CD14-positive monocyte (primary cell): ENCODE results near the gene MYL11. TPM values are rescaled to one million over a fixed set of nuclear protein-coding genes. Genes with fewer than 3 reads are reported as not detected.

ENCODE experiments used
- DNase-seq, 3 donors: peaks; one replicate each; pipeline ENCODE4 v3.0.0-alpha.2; 2011 to 2022
- H2AFZ ChIP-seq: 2 replicates; pipeline ENCODE4 v1.6.0; 2012; ENCODE audit warnings: mild to moderate bottlenecking, low read depth, low read length, inconsistent platforms; ENCODE audit not compliant: insufficient read depth, poor library complexity, severe bottlenecking
- H3K27ac ChIP-seq, 2 donors: 1 replicate in 1 of 2; 2 replicates in 1 of 2; pipeline ENCODE4 v1.5.1; 2012 to 2013; ENCODE audit warnings: low read length in 2 of 2, control low read depth in 1 of 2, inconsistent platforms in 1 of 2, low read depth in 1 of 2, mild to moderate bottlenecking in 1 of 2
- H3K27me3 ChIP-seq, 2 donors: one replicate each; pipeline versions ENCODE4 v1.6.0 to v1.6.1; 2011 to 2013; ENCODE audit warnings: low read length in 2 of 2; ENCODE audit not compliant: control insufficient read depth in 2 of 2, insufficient read depth in 2 of 2
- H3K36me3 ChIP-seq, 2 donors: replicated peaks in 1 of 2; 1 replicate in 1 of 2; 2 replicates in 1 of 2; pipeline versions ENCODE4 v1.5.1 to v1.6.1; 2012 to 2013; ENCODE audit warnings: low read length in 2 of 2, control low read depth in 1 of 2, inconsistent platforms in 1 of 2, mild to moderate bottlenecking in 1 of 2; ENCODE audit not compliant: insufficient read depth in 2 of 2, control insufficient read depth in 1 of 2
- H3K4me1 ChIP-seq, 2 donors: 1 replicate in 1 of 2; 2 replicates in 1 of 2; pipeline versions ENCODE4 v1.5.1 to v1.6.1; 2012 to 2013; ENCODE audit warnings: low read length in 2 of 2, control low read depth in 1 of 2, inconsistent platforms in 1 of 2, mild to moderate bottlenecking in 1 of 2, moderate library complexity in 1 of 2; ENCODE audit not compliant: insufficient read depth in 2 of 2, control insufficient read depth in 1 of 2
- H3K4me2 ChIP-seq: replicated peaks from 2 replicates; pipeline ENCODE3; 2012; ENCODE audit warnings: low read length, moderate library complexity, mild to moderate bottlenecking; ENCODE audit not compliant: poor library complexity, severe bottlenecking; ENCODE audit errors: extremely low read depth
- H3K4me3 ChIP-seq, 3 experiments: fragments of 200-600 bp in 1 of 3; sonication (generic) in 1 of 3; replicated peaks in 1 of 3; 1 replicate in 2 of 3; 2 replicates in 1 of 3; pipeline ENCODE4 v1.5.1; 2011 to 2013; ENCODE audit warnings: low read length in 3 of 3, mild to moderate bottlenecking in 3 of 3, control low read depth in 2 of 3, low read depth in 2 of 3, inconsistent platforms in 1 of 3, moderate library complexity in 1 of 3
- H3K79me2 ChIP-seq: 2 replicates; pipeline ENCODE4 v1.6.0; 2012; ENCODE audit warnings: mild to moderate bottlenecking, control low read depth, inconsistent platforms, low read length, moderate library complexity; ENCODE audit not compliant: insufficient read depth
- H3K9ac ChIP-seq: 2 replicates; pipeline ENCODE4 v1.6.0; 2017; ENCODE audit warnings: low read length, mild to moderate bottlenecking; ENCODE audit not compliant: insufficient read depth, poor library complexity, severe bottlenecking
- H3K9me3 ChIP-seq, 2 donors: replicated peaks in 1 of 2; 1 replicate in 1 of 2; 2 replicates in 1 of 2; pipeline versions ENCODE4 v1.5.1 to v1.6.1; 2012 to 2013; ENCODE audit warnings: low read length in 2 of 2, control low read depth in 1 of 2; ENCODE audit not compliant: control insufficient read depth in 1 of 2, insufficient read depth in 1 of 2
- H4K20me1 ChIP-seq: 2 replicates; pipeline ENCODE4 v1.6.0; 2012; ENCODE audit warnings: mild to moderate bottlenecking, low read length, control low read depth, moderate library complexity; ENCODE audit not compliant: insufficient read depth
- H3K27ac Mint-ChIP-seq, 7 donors: one replicate each; pipeline ENCODE4 v1.8.0; 2020; ENCODE audit warnings: mild to moderate bottlenecking in 7 of 7, mixed read lengths in 7 of 7, moderate library complexity in 6 of 7, inconsistent platforms in 2 of 7
- H3K27me3 Mint-ChIP-seq, 3 donors: one replicate each; pipeline ENCODE4 v1.8.0; 2021 to 2022; ENCODE audit warnings: low read depth in 3 of 3, mild to moderate bottlenecking in 3 of 3, mixed read lengths in 3 of 3, moderate library complexity in 3 of 3, inconsistent platforms in 1 of 3
- H3K36me3 Mint-ChIP-seq, 2 donors: one replicate each; pipeline ENCODE4 v1.8.0; 2020; ENCODE audit warnings: mixed read lengths in 2 of 2, inconsistent platforms in 1 of 2, mild to moderate bottlenecking in 1 of 2
- H3K4me1 Mint-ChIP-seq: one replicate; pipeline ENCODE4 v1.8.0; 2020; ENCODE audit warnings: mild to moderate bottlenecking, mixed read lengths
- H3K4me3 Mint-ChIP-seq, 2 donors: one replicate each; pipeline ENCODE4 v1.8.0; 2020; ENCODE audit warnings: mild to moderate bottlenecking in 2 of 2, mixed read lengths in 2 of 2, moderate library complexity in 1 of 2
- H3K9me3 Mint-ChIP-seq, 7 donors: one replicate each; pipeline ENCODE4 v1.8.0; 2020 to 2022; ENCODE audit warnings: mixed read lengths in 7 of 7, mild to moderate bottlenecking in 6 of 7, moderate library complexity in 6 of 7, inconsistent platforms in 2 of 7
- CTCF ChIP-seq: fragments of 200-600 bp; IDR thresholded peaks from one replicate; pipeline ENCODE4 v1.8.0; 2022; ENCODE audit warnings: antibody characterized with exemption, mild to moderate bottlenecking
- WGBS: methylation state at CpG from one replicate; pipeline ENCODE4 v1.1.5; 2013; ENCODE audit warnings: missing lambda C conversion rate; ENCODE audit not compliant: insufficient coverage; 5-methylcytosine and 5-hydroxymethylcytosine counted together
- intact Hi-C, 2 donors: fragments of 100-400 bp; cut with micrococcal nuclease; formaldehyde crosslinking; loops; one replicate each; pipeline versions ENCODE4 v1.15.0 to v1.15.1; 2023
- polyA plus RNA-seq, 3 donors: library from polyadenylated mRNA; depleted of rRNA in 1 of 3; unstranded in 2 of 3; stranded (reverse) in 1 of 3; fragments of 300-500 nt in 2 of 3; fragments of >200 nt in 1 of 3; fragmentation: Illumina TruSeq in 2 of 3; gene quantifications; 1 replicate in 2 of 3; 2 replicates in 1 of 3; pipeline ENCODE4 v1.2.3, GENCODE V29; 2012 to 2021

Gene MYL11
- polyA plus RNA-seq, 3 donors = 1.6 to 1.9 TPM; not detected in 1

- H3K4me3 Mint-ChIP-seq = no peak overlapping the region
- 98% methylated on average over 4 of the region's 4 CpGs for WGBS
These were observed 41.5 kb downstream of the MYL11 start for GRCh38 chr16:30416047-30416603.

More at GRCh38 chr16:30416047-30416603, 41.5 kb downstream of the MYL11 start:
- no peak overlapping the region for H3K27ac ChIP-seq
- Mint-ChIP-seq H3K27ac (no peak overlapping the region), H3K4me1 (peaks cover 17% of the 10 kb centered on the region), H3K9me3 (no peaks in the 10 kb centered on the region), H3K36me3 (peaks cover 17 to 20% of the 10 kb centered on the region in 2 donors), H3K27me3 (peaks cover 0 to 2% (median 1%) of the 10 kb centered on the region in 3 donors)
- H3K4me2 ChIP-seq = no peak overlapping the region
- peaks cover 0 to 17% of the 10 kb centered on the region in 2 donors for H3K36me3 ChIP-seq
- no peak overlapping the region for H3K4me3 ChIP-seq
- H3K27me3 ChIP-seq = no peaks in the 10 kb centered on the region
- no peak overlapping the region for H2AFZ ChIP-seq
- peaks cover 13 to 22% of the 10 kb centered on the region in 2 donors for H3K4me1 ChIP-seq
- DNase-seq = no peak
- no peaks in the 10 kb centered on the region for H3K79me2 ChIP-seq
- intact Hi-C loops = no loop called here
- H3K9me3 ChIP-seq = no peaks in the 10 kb centered on the region
- TF ChIP-seq CTCF = no peak
- H4K20me1 ChIP-seq = no peaks in the 10 kb centered on the region
- no peak overlapping the region for H3K9ac ChIP-seq
